GM23338 (cell line): Measurements from ENCODE around the gene DDX24. TPM values are rescaled to one million over a fixed set of nuclear protein-coding genes. Genes with fewer than 3 reads are reported as not detected.

ENCODE experiments used
- ATAC-seq: fragments of 200-7000 bp; cut with Tn5 transposase; 3 replicates; pipeline ENCODE4 v1.9.1; 2020
- DNase-seq: peaks from one replicate; pipeline ENCODE4 v3.0.0-alpha.2; 2015; ENCODE audit warnings: low spot score
- H2AFZ ChIP-seq: fragments of 200-600 bp; sonication (generic); 2 replicates; pipeline ENCODE4 v1.8.0; 2016; ENCODE audit warnings: antibody characterized with exemption, mild to moderate bottlenecking, moderate library complexity
- H3F3A ChIP-seq: fragments of 200-600 bp; sonication (generic); replicated peaks from 2 replicates; pipeline ENCODE4 v1.8.0; 2017; ENCODE audit warnings: antibody characterized with exemption, mixed run types, low read depth
- H3K27ac ChIP-seq: fragments of 200-600 bp; sonication (generic); 2 replicates; pipeline ENCODE4 v1.6.1; 2016; ENCODE audit warnings: low read depth
- H3K27me3 ChIP-seq: fragments of 200-600 bp; sonication (generic); 2 replicates; pipeline ENCODE4 v1.8.0; 2016; ENCODE audit warnings: mild to moderate bottlenecking, mixed run types, moderate library complexity; ENCODE audit not compliant: insufficient read depth
- H3K36me3 ChIP-seq: fragments of 200-600 bp; sonication (generic); 2 replicates; pipeline ENCODE4 v1.8.0; 2016; ENCODE audit warnings: mild to moderate bottlenecking; ENCODE audit not compliant: insufficient read depth
- H3K4me1 ChIP-seq: fragments of 200-600 bp; sonication (generic); 2 replicates; pipeline ENCODE4 v1.8.0; 2016; ENCODE audit warnings: mild to moderate bottlenecking, moderate library complexity; ENCODE audit not compliant: insufficient read depth
- H3K4me2 ChIP-seq: fragments of 200-600 bp; sonication (generic); 2 replicates; pipeline ENCODE4 v1.7.1; 2017; ENCODE audit warnings: mixed run types
- H3K4me3 ChIP-seq: fragments of 200-600 bp; sonication (generic); 2 replicates; pipeline ENCODE4 v1.6.1; 2016; ENCODE audit warnings: mixed run types
- H3K79me2 ChIP-seq: fragments of 200-600 bp; sonication (generic); replicated peaks from 2 replicates; pipeline ENCODE4 v1.8.0; 2017; ENCODE audit warnings: mild to moderate bottlenecking; ENCODE audit not compliant: insufficient read depth
- H3K9me2 ChIP-seq: fragments of 200-600 bp; sonication (generic); 2 replicates; pipeline ENCODE4 v1.8.0; 2017; ENCODE audit not compliant: insufficient read depth
- H4K20me1 ChIP-seq: fragments of 200-600 bp; sonication (generic); replicated peaks from 2 replicates; pipeline ENCODE4 v1.8.0; 2017; ENCODE audit warnings: mild to moderate bottlenecking; ENCODE audit not compliant: insufficient read depth
- H3K27ac Mint-ChIP-seq: 2 replicates; pipeline ENCODE4 v1.8.0; 2020; ENCODE audit warnings: inconsistent platforms, mild to moderate bottlenecking, moderate library complexity, mixed read lengths
- H3K27me3 Mint-ChIP-seq: 3 replicates; pipeline ENCODE4 v1.8.0; 2022; ENCODE audit warnings: low read depth, mild to moderate bottlenecking, moderate library complexity, mixed read lengths, inconsistent platforms; ENCODE audit not compliant: insufficient read depth, poor library complexity
- H3K36me3 Mint-ChIP-seq: 3 replicates; pipeline ENCODE4 v1.8.0; 2021; ENCODE audit warnings: low read depth, mild to moderate bottlenecking, inconsistent platforms, moderate library complexity, mixed read lengths
- H3K4me1 Mint-ChIP-seq: 3 replicates; pipeline ENCODE4 v1.8.0; 2020; ENCODE audit warnings: mild to moderate bottlenecking, inconsistent platforms, mixed read lengths
- H3K4me3 Mint-ChIP-seq: 3 replicates; pipeline ENCODE4 v1.8.0; 2021; ENCODE audit warnings: moderate library complexity, mild to moderate bottlenecking, inconsistent platforms, mixed read lengths
- H3K9me3 Mint-ChIP-seq: 3 replicates; pipeline ENCODE4 v1.8.0; 2020; ENCODE audit warnings: moderate library complexity, mild to moderate bottlenecking, inconsistent platforms, mixed read lengths
- CREB1 ChIP-seq: fragments of 250-450 bp; sonication (Bioruptor Pico); IDR thresholded peaks from 2 replicates; pipeline ENCODE4 v1.5.0; 2020; ENCODE audit warnings: low read depth, mild to moderate bottlenecking, moderate library complexity
- EZH2 ChIP-seq: fragments of 200-600 bp; sonication (generic); IDR thresholded peaks from one replicate; pipeline ENCODE4 v1.8.0; 2017; ENCODE audit warnings: antibody characterized with exemption, mild to moderate bottlenecking, low read depth; ENCODE audit not compliant: unreplicated experiment
- EZH2phosphoT487 ChIP-seq: fragments of 200-600 bp; sonication (generic); IDR thresholded peaks from one replicate; pipeline ENCODE4 v1.8.1; 2018; ENCODE audit warnings: antibody characterized with exemption; ENCODE audit not compliant: unreplicated experiment
- JUNB ChIP-seq: IDR thresholded peaks from one replicate; pipeline ENCODE4 v1.6.1; 2016; ENCODE audit warnings: antibody characterized with exemption; ENCODE audit not compliant: unreplicated experiment
- NANOG ChIP-seq: IDR thresholded peaks from 2 replicates; pipeline ENCODE4 v1.6.1; 2016; ENCODE audit warnings: antibody characterized with exemption, borderline replicate concordance
- POLR2AphosphoS5 ChIP-seq: IDR thresholded peaks from 2 replicates; pipeline ENCODE4 v1.6.1; 2016; ENCODE audit warnings: antibody characterized with exemption, low read depth
- STAT1 ChIP-seq: IDR thresholded peaks from one replicate; pipeline ENCODE4 v1.6.1; 2016; ENCODE audit warnings: antibody characterized with exemption; ENCODE audit not compliant: unreplicated experiment
- ZNF114 ChIP-seq: fragments of 250-450 bp; sonication (Bioruptor Pico); IDR thresholded peaks from 2 replicates; pipeline ENCODE4 v1.5.0; 2020; ENCODE audit warnings: mild to moderate bottlenecking, moderate library complexity
- ZNF331 ChIP-seq: fragments of 250-450 bp; sonication (Bioruptor Pico); IDR thresholded peaks from 2 replicates; pipeline ENCODE4 v1.5.0; 2020; ENCODE audit warnings: low read depth, mild to moderate bottlenecking, moderate library complexity
- polyA plus RNA-seq: library from polyadenylated mRNA; unstranded; fragments of >200 nt; fragmentation: Nextera tagmentation; extraction: Ambion mirVana; gene quantifications from 2 replicates; pipeline ENCODE4 v1.2.1, GENCODE V29; 2016
- total RNA-seq: library from RNA; depleted of rRNA; stranded (reverse); fragments of >200 nt; shearing (Covaris generic); gene quantifications from 2 replicates; pipeline ENCODE4 v1.2.3, GENCODE V29; 2014
- TF ChIP-seq, protein P1 (sequence below), 2 experiments: fragments of 200-600 bp in 1 of 2; sonication (generic) in 1 of 2; conservative IDR thresholded peaks; 2 replicates each; pipeline versions ENCODE4 v1.5.1 to v1.6.1; 2016 to 2017; ENCODE audit warnings: antibody characterized with exemption in 2 of 2, low read depth in 2 of 2, mild to moderate bottlenecking in 2 of 2, moderate library complexity in 1 of 2
- TF ChIP-seq, protein P2 (sequence below): IDR thresholded peaks from 2 replicates; pipeline ENCODE4 v1.6.1; 2016; ENCODE audit warnings: antibody characterized with exemption
- TF ChIP-seq, protein P3 (sequence below): fragments of 250-450 bp; sonication (Bioruptor Pico); IDR thresholded peaks from 2 replicates; pipeline ENCODE4 v1.5.0; 2020; ENCODE audit warnings: mild to moderate bottlenecking, moderate library complexity

Gene DDX24
- total and polyA plus RNA-seq, 2 experiments from 2014 or later, result 150 to 265 TPM

GRCh38 chr14:94122438-94122837 lies 41.4 kb upstream of the DDX24 start:
- TF ChIP-seq, protein P1, sequence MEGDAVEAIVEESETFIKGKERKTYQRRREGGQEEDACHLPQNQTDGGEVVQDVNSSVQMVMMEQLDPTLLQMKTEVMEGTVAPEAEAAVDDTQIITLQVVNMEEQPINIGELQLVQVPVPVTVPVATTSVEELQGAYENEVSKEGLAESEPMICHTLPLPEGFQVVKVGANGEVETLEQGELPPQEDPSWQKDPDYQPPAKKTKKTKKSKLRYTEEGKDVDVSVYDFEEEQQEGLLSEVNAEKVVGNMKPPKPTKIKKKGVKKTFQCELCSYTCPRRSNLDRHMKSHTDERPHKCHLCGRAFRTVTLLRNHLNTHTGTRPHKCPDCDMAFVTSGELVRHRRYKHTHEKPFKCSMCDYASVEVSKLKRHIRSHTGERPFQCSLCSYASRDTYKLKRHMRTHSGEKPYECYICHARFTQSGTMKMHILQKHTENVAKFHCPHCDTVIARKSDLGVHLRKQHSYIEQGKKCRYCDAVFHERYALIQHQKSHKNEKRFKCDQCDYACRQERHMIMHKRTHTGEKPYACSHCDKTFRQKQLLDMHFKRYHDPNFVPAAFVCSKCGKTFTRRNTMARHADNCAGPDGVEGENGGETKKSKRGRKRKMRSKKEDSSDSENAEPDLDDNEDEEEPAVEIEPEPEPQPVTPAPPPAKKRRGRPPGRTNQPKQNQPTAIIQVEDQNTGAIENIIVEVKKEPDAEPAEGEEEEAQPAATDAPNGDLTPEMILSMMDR (conservative IDR thresholded peaks at IDR 0.05; ENCODE audit: low read depth in 2 of 2), result no peak
- no peak for TF ChIP-seq ZNF114
- TF ChIP-seq, protein P2, sequence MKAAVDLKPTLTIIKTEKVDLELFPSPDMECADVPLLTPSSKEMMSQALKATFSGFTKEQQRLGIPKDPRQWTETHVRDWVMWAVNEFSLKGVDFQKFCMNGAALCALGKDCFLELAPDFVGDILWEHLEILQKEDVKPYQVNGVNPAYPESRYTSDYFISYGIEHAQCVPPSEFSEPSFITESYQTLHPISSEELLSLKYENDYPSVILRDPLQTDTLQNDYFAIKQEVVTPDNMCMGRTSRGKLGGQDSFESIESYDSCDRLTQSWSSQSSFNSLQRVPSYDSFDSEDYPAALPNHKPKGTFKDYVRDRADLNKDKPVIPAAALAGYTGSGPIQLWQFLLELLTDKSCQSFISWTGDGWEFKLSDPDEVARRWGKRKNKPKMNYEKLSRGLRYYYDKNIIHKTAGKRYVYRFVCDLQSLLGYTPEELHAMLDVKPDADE, result no peak
- TF ChIP-seq STAT1, result no peak
- no peak for TF ChIP-seq CREB1 (CRISPR knock-in tag)
- TF ChIP-seq ZNF331, result no peak
- TF ChIP-seq, protein P3, sequence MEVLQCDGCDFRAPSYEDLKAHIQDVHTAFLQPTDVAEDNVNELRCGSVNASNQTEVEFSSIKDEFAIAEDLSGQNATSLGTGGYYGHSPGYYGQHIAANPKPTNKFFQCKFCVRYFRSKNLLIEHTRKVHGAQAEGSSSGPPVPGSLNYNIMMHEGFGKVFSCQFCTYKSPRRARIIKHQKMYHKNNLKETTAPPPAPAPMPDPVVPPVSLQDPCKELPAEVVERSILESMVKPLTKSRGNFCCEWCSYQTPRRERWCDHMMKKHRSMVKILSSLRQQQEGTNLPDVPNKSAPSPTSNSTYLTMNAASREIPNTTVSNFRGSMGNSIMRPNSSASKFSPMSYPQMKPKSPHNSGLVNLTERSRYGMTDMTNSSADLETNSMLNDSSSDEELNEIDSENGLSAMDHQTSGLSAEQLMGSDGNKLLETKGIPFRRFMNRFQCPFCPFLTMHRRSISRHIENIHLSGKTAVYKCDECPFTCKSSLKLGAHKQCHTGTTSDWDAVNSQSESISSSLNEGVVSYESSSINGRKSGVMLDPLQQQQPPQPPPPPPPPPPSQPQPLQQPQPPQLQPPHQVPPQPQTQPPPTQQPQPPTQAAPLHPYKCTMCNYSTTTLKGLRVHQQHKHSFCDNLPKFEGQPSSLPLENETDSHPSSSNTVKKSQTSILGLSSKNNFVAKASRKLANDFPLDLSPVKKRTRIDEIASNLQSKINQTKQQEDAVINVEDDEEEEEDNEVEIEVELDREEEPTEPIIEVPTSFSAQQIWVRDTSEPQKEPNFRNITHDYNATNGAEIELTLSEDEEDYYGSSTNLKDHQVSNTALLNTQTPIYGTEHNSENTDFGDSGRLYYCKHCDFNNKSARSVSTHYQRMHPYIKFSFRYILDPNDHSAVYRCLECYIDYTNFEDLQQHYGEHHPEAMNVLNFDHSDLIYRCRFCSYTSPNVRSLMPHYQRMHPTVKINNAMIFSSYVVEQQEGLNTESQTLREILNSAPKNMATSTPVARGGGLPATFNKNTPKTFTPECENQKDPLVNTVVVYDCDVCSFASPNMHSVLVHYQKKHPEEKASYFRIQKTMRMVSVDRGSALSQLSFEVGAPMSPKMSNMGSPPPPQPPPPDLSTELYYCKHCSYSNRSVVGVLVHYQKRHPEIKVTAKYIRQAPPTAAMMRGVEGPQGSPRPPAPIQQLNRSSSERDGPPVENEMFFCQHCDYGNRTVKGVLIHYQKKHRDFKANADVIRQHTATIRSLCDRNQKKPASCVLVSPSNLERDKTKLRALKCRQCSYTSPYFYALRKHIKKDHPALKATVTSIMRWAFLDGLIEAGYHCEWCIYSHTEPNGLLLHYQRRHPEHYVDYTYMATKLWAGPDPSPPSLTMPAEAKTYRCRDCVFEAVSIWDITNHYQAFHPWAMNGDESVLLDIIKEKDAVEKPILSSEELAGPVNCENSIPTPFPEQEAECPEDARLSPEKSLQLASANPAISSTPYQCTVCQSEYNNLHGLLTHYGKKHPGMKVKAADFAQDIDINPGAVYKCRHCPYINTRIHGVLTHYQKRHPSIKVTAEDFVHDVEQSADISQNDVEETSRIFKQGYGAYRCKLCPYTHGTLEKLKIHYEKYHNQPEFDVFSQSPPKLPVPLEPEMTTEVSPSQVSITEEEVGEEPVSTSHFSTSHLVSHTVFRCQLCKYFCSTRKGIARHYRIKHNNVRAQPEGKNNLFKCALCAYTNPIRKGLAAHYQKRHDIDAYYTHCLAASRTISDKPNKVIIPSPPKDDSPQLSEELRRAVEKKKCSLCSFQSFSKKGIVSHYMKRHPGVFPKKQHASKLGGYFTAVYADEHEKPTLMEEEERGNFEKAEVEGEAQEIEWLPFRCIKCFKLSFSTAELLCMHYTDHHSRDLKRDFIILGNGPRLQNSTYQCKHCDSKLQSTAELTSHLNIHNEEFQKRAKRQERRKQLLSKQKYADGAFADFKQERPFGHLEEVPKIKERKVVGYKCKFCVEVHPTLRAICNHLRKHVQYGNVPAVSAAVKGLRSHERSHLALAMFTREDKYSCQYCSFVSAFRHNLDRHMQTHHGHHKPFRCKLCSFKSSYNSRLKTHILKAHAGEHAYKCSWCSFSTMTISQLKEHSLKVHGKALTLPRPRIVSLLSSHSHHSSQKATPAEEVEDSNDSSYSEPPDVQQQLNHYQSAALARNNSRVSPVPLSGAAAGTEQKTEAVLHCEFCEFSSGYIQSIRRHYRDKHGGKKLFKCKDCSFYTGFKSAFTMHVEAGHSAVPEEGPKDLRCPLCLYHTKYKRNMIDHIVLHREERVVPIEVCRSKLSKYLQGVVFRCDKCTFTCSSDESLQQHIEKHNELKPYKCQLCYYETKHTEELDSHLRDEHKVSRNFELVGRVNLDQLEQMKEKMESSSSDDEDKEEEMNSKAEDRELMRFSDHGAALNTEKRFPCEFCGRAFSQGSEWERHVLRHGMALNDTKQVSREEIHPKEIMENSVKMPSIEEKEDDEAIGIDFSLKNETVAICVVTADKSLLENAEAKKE (CRISPR knock-in tag), result no peak
- TF ChIP-seq EZH2phosphoT487, result no peak
- no peak for TF ChIP-seq EZH2
- no peak for TF ChIP-seq JUNB
- TF ChIP-seq POLR2AphosphoS5, result no peak
- TF ChIP-seq NANOG, result no peak
- Mint-ChIP-seq H3K27me3 (peaks cover 3% of the 10 kb centered on the region), H3K36me3 (no peaks in the 10 kb centered on the region; the same call in 2 of the 3 replicates), H3K4me1 (no peaks in the 10 kb centered on the region), H3K9me3 (peaks cover 17% of the 10 kb centered on the region; the same call in 2 of the 3 replicates), H3K4me3 (no peak overlapping the region), H3K27ac (no peak overlapping the region)
- Histone ChIP-seq H2AFZ (no peak overlapping the region), H3K4me1 (no peaks in the 10 kb centered on the region), H4K20me1 (no peaks in the 10 kb centered on the region), H3F3A (no peaks in the 10 kb centered on the region), H3K4me3 (no peak overlapping the region), H3K27me3 (no peaks in the 10 kb centered on the region), H3K4me2 (no peak overlapping the region), H3K79me2 (no peaks in the 10 kb centered on the region), H3K9me2 (peaks cover 4% of the 10 kb centered on the region; the same call in 1 of the 2 replicates), H3K27ac (no peak overlapping the region), H3K36me3 (no peaks in the 10 kb centered on the region)
- no peak for DNase-seq
- no peak for ATAC-seq
